ENCODE measurements around the gene ABHD4.

- TF ChIP-seq CTCF (conservative IDR thresholded peaks at IDR 0.05; ENCODE audit: low read depth, low read length) = no peak
- no peak for TF ChIP-seq EZH2 (IDR thresholded peaks at IDR 0.05; ENCODE audit: low read length, unreplicated experiment)
Observed at GRCh38 chr14:22556021-22556989, 41.8 kb upstream of the ABHD4 start.
